Measurements from ENCODE around the gene SENP3.

GRCh38 chr17:7513850-7514419 lies 47.8 kb upstream of the SENP3 start:
- TF ChIP-seq KLF8 (tag by site-specific recombination; IDR thresholded peaks at IDR 0.05): no peak
- TF ChIP-seq ZNF121 (tag by site-specific recombination; IDR thresholded peaks at IDR 0.05): no peak
- TF ChIP-seq ZNF560 (tag by site-specific recombination; IDR thresholded peaks at IDR 0.05; ENCODE audit: borderline replicate concordance): no peak
- no peak for TF ChIP-seq ZSCAN4 (tag by site-specific recombination; IDR thresholded peaks at IDR 0.05)
- TF ChIP-seq CTCF (tag by site-specific recombination; IDR thresholded peaks at IDR 0.05): no peak
- TF ChIP-seq TCF7L2 (IDR thresholded peaks at IDR 0.05; ENCODE audit: borderline replicate concordance, low read depth, low read length): no peak
- no peak for TF ChIP-seq ZNF670 (tag by site-specific recombination; IDR thresholded peaks at IDR 0.05; ENCODE audit: low read depth)
- TF ChIP-seq BCL11A (tag by site-specific recombination; IDR thresholded peaks at IDR 0.05; ENCODE audit: low read depth): no peak

All from HEK293 (cell line).